IPS-NIHi7 (cell line): ENCODE measurements around the gene HNRNPA1L2.
A peak's percentile ranks its signal among the peaks of the same experiment; 100 is the strongest.
"Not testable (repeated sequence)": the region's sequence is repeated elsewhere in the genome, so short reads cannot be mapped to it uniquely, and the experiment has no call there.

Experiments used
- DNase-seq: peaks from one replicate; pipeline ENCODE4 v3.0.0; 2012; ENCODE audit warnings: mixed read lengths; ENCODE audit errors: extremely low spot score

HNRNPA1L2 gene

GRCh38 chr13:52642131-52642530 lies at the start of gene HNRNPA1L2:
HNRNPA1L2 (plus strand) TSS chr13:52642431; CDS start chr13:52642493, 62 bp downstream.
- DNase-seq = no peak

GRCh38 chr13:52593175-52593574 lies 49.1 kb upstream of the HNRNPA1L2 start:
- DNase-seq = not testable (repeated sequence)

- not testable (repeated sequence) for DNase-seq
Observed at GRCh38 chr13:52593812-52594211, 48.4 kb upstream of the HNRNPA1L2 start.

GRCh38 chr13:52594295-52594694 lies 47.9 kb upstream of the HNRNPA1L2 start:
- DNase-seq = not testable (repeated sequence)

- DNase-seq = no peak
Observed at GRCh38 chr13:52597676-52598075, 44.6 kb upstream of the HNRNPA1L2 start.

- DNase-seq = no peak
Observed at GRCh38 chr13:52599037-52599847, 43.0 kb upstream of the HNRNPA1L2 start.

GRCh38 chr13:52599848-52600603 lies 42.2 kb upstream of the HNRNPA1L2 start:
- peak; percentile 81 for DNase-seq

- DNase-seq = no peak
Observed at GRCh38 chr13:52600666-52601065, 41.6 kb upstream of the HNRNPA1L2 start.

GRCh38 chr13:52603316-52603715 lies 38.9 kb upstream of the HNRNPA1L2 start:
- not testable (repeated sequence) for DNase-seq

- not testable (repeated sequence) for DNase-seq
Observed at GRCh38 chr13:52606126-52606525, 36.1 kb upstream of the HNRNPA1L2 start.

GRCh38 chr13:52606795-52607194 lies 35.4 kb upstream of the HNRNPA1L2 start:
- not testable (repeated sequence) for DNase-seq

- DNase-seq = not testable (repeated sequence)
Observed at GRCh38 chr13:52608184-52608583, 34.0 kb upstream of the HNRNPA1L2 start.

GRCh38 chr13:52609013-52609606 lies 33.1 kb upstream of the HNRNPA1L2 start:
- peak; percentile 31 for DNase-seq

- not testable (repeated sequence) for DNase-seq
Observed at GRCh38 chr13:52610158-52610557, 32.1 kb upstream of the HNRNPA1L2 start.

GRCh38 chr13:52615134-52615801 lies 27.0 kb upstream of the HNRNPA1L2 start:
- DNase-seq = no peak

- no peak for DNase-seq
Observed at GRCh38 chr13:52615812-52616211, 26.4 kb upstream of the HNRNPA1L2 start.

- DNase-seq = peak; percentile 90
Observed at GRCh38 chr13:52617070-52618060, 24.9 kb upstream of the HNRNPA1L2 start.

GRCh38 chr13:52631083-52631690 lies 11.0 kb upstream of the HNRNPA1L2 start:
- not testable (repeated sequence) for DNase-seq

GRCh38 chr13:52638666-52639328 lies 3.4 kb upstream of the HNRNPA1L2 start:
- no peak for DNase-seq

- DNase-seq = no peak
Observed at GRCh38 chr13:52644108-52644507, 1.9 kb downstream of the HNRNPA1L2 start.
